ENCODE measurements around the gene CEP104.

The CEP104 gene

DNA sequence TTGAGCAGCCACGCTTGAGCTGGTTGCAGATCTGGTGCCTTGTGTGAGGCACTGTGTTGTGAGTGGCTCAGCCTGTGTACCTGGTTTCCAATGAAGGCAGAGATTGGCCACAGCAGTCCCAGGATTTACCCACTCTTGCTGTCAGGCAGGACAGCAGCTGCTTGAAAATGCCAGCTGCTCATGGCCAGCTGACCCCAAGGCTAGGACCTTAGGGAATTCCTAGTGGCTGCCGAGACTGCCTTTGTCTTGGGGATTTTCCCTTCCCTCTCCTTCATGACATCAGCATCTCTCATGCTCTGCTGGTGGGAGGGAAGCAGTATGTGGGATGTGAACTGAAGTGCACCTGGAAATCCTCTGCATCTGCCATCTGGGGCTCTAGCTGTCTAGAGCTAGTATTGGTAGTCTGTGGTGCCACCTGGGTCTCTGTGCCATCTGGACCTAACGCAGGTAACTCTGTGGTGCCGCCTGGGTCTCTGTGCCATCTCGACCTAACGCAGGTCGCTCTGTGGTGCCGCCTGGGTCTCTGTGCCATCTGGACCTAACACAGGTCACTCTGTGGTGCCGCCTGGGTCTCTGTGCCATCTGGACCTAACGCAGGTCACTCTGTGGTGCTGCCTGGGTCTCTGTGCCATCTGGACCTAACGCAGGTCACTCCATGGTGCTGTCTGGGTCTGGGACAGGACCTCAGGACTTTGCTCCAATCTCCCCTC is 56.9 kb downstream of the CEP104 start:
- DNase-seq (ENCODE audit: low read depth in 2 of 2) = no peak

DNA sequence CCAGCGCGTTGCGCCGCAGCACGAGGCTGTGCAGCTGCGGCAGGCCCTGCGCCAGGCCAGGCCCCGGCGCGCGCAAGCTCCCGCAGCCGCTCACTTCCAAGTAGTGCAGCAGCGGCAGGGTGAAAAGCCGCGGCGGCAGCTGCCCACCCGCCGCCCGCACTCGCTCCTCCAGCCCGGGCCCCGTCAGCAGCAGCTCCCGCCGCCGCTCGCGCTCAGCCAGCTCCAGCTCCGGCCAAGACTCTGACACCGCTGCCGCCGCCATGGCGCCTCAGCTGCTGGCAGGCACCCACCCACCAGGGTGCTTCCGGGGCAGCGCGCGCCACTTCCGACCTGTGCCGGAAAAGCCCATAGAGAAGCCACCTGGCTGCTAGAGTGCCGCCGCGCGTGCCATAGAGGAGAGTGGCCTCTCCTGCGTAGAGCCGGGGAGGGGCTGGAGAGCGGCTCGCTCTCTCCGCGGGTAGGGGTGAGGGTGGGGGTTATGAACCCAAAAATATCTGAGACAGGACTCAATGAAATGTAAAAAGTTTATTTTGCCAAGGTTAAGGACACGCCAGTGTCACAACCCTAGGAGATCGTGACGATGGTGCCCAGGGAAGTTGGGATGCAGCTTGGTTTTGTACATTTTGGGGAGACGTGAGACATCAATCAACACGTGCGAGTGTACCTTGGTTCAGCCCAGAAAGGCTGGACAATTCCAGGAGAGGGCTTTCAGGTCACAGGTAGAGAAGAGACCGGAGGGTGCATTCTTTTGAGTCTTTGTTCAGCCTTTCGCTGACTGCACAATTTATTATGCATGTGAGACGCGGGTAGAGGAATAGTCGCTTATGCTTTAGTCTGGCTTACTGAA is 60.6 kb downstream of the CEP104 start, which contains the start of gene LRRC47:
LRRC47 (minus strand) TSS at position 284 of the 847 bp plus-strand sequence; CDS start at position 262, 22 bp downstream.
- DNase-seq (ENCODE audit: low read depth in 2 of 2) = peak; percentile 90 to 91

DNA sequence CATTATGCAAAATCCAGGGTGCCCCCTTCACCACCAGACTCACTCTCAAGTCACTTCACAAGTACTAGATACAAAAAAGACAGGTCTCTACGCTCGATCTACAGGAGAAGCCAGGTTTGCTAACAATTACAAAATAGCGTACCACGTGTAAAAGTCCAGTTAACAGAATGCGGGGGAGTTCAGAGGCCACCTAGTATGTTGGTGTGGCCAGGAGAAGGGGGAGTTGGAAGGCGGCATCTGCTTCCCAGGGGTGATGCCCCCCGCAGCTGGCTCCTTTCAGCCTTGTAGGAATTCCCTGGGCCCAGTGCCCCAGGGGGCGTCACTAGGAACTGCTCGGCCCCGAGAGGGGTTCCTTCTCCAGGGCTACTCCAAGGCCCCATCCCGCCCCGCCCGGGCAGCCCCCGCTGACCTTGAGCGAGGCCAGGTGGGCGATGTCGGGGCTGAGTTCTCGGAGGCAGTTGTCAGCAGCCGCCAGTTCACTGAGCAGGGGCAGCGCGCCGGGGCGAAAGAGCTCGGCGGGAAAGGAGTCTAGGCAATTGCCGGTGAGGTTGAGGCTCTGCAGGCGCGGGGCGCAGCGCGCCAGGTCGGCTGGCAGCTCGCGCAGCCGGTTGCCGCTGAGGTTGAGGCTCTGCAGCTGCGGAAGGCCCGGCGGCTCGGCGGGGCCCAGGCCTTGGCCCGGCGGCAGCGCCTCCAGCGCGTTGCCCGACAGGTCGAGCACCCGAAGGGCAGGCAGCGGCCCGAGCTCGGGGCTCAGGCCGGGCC is 61.4 kb downstream of the CEP104 start:
- DNase-seq (ENCODE audit: low read depth in 2 of 2) = no peak

DNA sequence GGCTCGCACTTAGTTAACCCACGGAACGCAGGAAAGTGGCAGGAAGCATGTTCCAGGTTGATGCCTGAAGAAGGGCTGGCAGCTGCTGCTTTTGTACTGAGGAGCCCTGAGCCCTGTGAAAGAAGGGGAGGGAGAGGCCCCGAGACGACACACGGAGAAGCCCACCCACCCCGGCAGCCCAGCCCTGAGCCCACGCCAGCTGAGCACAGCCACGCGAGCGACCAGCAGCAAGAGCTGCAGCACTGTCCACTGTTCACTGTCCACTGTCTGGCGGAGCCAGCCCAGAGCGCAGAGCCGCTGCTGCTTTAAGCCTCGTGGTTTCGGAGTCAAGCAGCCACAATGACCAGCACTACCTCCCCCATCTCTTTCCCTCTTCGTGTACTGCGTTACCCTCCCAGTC is 66.1 kb downstream of the CEP104 start:
- no peak for DNase-seq (ENCODE audit: low read depth in 2 of 2)

DNA sequence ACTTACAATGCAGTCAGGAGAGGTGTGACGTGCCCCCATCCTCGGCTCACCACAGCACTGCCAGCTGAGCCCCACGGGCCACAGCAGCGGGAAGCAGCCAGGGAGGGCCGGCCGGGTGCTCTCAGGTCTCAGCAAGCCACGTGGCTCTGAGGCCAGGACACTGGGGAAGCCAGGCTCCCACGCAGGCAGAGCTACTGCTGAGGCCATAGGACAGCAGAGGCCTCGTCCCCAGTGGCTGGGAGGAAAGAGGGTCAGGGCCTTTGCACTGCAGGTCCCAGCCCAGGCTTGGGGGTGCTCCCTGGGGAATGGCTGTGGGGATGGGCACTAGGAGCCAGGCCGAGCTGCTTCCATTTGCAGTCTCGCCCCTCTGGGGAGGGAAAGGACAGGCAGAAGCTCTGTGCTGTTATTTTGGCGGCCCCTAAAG is 66.5 kb downstream of the CEP104 start:
- DNase-seq (ENCODE audit: low read depth in 2 of 2) = no peak

DNA sequence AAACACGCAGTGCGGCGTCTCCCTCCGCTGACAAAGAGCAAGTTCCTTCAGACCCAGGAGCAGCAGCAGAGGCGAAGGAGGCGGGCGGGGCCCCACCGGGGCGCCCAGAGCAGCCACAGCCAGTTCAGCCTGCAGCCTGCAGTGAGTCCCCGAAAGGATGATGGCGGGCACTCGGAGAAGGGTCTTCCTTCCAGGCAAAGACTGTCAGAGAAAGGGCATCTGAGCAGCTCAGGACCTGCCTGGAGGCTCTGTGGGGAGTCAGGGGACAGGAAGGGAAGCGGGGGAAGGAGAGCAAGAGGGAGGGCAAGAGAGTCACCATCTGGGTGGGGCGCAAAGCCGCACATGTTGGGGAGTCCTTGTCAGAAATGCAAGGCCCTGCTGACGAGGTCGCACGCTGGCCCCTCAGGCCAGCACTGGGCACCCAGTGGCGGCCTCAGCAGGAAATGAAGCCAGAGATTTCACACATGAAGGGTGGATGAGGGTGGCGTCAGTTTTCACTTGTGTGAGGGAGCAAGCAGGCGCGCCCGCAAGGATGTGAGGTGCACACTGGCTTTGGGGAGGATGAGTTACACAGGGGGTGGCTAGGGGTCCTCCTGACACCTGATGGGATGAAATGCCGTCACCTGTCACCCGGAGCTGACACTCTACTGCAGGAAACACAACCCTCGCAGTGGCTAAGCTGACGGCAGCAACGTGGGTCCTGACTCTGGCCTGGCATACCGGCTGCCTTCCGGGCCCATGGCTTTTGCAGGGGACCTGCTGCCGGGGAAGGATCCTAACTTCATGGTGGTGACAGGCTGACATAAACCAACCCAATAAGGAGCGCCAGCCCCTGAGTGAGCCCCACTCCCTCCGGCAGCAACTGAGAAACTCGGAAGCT is 67.3 kb downstream of the CEP104 start:
- DNase-seq (ENCODE audit: low read depth in 2 of 2) = no peak

DNA sequence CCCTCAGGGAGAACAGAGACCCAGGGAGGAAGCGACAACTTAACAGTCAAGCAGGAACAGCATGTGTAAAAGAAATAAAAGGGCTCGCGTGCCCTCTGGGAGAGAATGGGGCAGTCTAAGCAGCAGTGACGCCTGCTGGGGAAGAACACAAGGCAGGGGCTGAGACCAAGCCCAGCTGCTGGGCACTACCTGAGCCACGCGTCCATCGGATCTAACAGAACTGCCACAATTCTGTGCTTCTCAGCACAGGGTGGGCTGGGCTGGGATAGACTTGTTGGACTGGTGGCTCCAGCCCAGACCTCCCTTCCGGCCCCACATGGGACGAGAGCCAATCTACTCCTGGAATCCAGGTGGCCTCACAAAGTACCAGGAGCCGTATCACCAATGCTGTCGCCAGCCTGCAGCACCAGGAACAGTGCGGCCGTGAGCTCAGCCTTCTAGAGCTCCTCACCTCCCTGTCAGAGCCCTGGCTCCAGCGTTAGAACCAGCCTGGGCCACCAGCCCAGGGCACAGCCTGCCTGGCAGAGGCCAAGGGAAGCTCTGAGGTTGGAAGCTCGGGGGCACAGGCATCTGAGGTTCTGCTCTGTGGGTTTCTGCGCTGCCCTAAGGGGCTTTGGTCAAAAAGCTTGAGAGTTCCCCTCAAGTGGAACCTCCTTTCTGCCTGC is 68.1 kb downstream of the CEP104 start:
- no peak for DNase-seq (ENCODE audit: low read depth in 2 of 2)

DNA sequence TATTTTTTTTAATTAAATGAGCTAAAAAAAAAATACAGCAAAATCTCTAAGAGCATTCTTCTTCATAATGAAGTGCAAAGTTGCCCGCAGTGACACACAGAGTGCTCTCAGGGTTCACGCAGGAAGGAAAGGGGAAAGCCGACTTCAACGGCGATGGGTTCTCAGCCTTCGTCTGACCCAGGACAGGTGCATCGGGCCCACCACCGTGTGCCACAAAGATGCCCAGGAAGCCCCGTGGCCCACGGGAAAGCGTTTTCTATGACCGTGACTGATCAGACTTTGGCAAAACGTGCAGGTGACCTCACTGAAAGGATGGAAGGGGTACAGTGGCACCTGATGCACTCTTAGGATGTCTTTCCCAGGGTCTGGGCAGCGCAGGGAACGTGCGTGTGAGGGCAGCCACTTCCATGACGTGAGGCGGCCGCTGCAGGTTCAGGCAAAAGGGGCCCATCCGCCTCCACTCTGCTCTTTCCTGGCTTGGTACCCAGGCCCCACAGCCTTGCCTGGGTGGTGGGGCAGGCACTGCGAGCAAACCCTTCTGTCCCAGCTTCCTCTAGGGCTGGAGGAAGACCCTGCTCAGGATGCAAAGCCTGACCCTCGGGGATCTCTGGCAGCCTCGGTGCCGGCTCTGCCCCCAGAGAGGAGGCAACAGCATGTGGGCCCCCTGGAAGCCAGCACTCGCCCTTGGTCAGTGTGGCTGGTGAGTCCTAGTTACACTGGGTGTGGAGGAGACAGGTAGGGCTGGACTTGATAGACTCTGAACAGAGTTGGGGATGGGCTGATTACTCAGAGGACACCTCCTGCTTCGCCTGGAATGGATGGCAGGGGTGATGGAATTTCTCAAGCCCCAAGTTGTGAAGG is 69.0 kb downstream of the CEP104 start:
- no peak for DNase-seq (ENCODE audit: low read depth in 2 of 2)

DNA sequence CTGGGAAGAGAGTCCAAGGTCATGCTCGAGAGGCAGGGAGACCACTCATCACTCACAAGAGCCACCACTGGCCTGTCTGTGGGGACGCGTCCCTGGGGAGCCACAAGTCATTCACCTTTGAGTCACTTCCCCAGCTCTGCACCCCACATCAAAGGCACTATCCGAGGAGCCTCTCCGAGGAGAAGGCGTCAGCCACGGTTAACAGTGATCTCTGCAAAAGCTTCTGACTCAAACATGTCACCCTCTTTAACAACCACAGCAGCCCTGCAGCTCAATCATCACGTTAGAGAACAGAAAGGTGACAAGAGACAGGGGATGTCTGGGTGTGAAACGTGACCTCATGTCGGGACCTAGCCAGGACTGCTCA is 69.7 kb downstream of the CEP104 start:
- DNase-seq (ENCODE audit: low read depth in 2 of 2) = peak in 1 of 2 donors; percentile 70

DNA sequence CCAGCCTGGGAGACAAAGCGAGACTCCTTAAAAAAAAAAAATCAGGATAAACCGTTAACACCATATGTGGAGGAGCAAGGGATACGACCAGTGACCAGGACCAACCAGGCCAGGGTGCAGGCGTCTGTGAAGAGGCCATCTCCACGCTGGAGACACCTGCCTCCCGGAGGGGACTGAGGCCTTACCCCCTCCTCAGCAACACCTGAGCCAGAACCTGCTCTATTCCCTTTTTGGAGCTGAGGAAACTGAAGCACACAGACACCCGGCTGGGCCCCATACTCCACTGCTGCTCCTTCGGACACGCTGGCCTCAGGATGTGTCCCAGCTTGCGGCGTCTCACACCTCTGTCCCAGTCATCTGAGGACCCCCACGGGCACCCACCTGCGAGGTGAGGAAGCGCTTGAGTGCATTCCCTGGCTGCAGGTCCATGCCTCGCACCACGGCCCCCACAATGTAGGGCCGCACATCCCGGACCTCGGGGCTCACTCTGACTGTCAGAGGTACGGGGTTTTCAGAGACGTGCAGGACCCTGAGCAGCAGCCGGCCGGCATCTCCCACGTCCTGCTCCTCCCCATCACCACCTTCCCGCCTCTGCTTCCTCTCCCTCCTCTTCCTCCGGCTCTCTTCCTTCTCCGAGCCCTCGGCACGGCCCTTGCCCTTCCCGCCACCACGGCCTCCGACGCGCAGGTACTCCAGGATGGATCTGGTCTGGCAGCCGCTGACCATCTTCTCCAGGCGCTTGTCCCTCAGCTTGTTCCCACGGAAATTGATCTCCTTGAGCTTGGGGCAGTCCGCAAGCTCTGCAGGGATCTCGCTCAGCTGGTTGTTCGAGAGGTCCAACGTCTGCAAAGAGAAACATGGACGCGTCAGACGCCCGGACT is 70.3 kb downstream of the CEP104 start:
- DNase-seq (ENCODE audit: low read depth in 2 of 2) = no peak

DNA sequence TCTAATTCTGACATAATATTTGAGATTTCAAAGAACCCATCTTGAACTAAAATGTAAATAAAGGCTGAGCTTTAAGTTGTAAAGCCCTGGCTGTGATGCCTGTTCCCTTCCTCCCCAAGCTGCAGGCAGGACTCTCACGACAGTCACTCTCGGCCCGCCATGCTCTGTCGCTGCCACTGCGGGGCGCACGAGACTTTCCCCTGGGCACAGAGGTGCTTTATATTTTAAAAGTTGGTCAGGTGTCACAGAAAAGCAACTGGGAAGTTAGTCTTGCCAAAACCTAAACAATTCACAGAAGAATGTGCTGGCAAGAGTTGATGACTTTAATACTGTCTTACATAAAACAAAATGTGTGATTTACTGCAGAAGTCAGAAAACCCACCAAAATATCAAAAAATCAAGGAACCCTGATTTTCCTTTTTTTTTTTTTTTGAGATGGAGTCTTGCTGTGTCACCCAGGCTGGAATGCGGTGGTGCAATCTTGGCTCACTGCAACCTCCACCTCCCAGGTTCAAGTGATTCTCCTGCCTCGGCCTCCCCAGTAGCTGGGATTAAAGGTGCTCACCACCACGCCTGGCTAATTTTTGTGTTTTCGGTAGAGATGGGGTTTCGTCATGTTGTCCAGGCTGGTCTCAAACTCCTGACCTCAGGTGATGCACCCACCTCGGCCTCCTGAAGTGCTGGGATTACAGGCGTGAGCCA is 71.4 kb downstream of the CEP104 start:
- DNase-seq (ENCODE audit: low read depth in 2 of 2) = no peak

DNA sequence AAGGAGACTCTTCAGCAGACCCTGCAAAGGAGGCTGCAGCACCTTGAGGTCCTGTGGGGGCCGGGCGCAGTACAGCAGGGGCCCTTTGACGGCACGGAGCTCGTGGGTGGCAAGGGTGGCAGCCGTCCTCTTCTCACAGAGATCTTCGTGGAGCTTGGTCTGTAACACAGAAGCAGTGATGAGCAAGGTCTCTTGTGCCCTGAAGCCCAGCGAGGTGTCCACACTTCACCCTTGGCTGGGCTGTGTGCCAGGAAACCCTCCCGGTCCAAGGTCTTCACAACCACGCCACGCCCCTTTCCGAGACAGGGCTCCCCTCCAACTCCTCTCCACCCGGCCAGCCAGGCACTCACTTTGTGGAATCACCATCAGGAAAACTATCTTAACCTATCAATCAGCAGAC is 72.0 kb downstream of the CEP104 start:
- DNase-seq (ENCODE audit: low read depth in 2 of 2) = no peak

DNA sequence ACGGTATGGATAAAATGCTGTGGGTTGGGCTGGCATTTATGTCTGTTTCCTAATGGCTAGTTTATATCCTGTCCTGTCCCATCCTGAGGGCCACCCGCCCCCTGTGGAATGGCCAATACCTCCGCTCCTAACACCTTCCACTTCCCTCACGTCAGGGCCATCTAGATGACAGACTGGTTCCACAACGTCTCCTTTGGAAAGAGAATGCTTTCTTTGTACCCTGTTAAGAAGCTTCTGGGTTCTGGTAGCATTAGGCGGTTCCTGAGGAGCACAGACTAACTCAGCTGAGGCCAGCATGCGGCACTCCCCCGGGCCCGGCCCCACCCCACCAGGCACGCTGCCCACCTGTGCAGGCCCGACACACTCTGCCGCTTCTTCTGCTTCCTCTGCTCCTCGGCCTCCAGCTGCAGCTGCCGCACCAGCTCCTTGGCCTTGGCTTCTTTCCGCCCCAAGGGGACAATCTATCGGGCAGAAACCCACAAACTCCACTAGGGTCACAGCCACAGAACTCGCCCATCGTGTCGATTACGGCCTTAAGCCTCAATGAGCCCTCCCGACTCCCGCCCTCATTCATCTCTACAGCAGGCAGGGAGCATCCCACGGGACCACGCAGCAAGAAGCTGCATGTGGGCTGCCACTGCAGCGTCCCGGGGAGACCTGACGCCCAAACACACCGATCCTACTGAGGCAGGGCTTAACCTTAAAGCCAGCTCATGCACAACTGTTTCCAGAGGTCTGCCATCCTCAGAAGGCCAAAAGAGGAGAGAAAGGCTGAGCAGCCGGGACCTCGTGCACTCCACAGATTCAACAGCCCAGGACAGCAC is 73.1 kb downstream of the CEP104 start:
- no peak for DNase-seq (ENCODE audit: low read depth in 2 of 2)

DNA sequence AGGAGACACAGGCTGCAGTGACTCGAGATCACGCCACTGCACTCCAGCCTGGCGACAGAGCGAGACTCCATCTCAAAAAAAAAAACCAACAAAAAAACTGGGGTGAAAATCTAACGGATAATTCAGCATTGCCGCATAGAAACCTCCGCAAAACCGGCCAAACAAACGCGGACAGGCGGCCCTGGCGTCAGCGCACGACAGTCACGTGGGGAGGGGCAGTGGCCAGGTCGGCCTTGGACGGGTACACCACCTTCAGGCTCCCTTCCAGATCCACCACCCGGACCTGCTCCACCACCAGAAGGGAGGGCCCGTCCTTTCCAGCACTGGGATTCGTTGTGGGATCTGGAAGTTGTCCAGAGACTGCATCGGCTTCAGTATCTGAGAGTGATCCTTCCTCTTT is 76.1 kb downstream of the CEP104 start:
- no peak for DNase-seq (ENCODE audit: low read depth in 2 of 2)

DNA sequence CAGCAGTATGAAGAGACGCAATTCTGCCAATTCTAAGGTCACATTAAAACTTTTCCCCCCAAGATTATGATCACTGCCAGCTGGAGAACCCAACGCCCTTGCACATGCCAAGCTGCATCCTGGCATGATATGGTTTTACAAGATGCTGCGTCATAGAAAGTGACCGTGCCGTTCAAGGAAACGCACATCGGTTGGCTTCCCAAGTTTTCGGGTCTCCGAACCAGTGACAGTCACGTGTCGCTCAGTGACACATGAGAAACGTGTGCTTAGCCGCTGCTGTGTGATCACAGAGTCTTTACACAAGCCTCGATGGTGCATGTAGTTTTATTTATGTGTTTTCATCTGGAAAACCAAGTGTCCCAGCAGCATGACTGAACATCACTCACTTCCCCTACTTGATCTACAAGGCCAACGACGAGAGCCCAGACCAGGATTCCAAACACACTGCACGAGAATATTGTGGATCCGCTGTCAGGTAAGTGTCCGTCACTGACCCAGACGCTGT is 77.0 kb downstream of the CEP104 start:
- DNase-seq (ENCODE audit: low read depth in 2 of 2) = no peak

DNA sequence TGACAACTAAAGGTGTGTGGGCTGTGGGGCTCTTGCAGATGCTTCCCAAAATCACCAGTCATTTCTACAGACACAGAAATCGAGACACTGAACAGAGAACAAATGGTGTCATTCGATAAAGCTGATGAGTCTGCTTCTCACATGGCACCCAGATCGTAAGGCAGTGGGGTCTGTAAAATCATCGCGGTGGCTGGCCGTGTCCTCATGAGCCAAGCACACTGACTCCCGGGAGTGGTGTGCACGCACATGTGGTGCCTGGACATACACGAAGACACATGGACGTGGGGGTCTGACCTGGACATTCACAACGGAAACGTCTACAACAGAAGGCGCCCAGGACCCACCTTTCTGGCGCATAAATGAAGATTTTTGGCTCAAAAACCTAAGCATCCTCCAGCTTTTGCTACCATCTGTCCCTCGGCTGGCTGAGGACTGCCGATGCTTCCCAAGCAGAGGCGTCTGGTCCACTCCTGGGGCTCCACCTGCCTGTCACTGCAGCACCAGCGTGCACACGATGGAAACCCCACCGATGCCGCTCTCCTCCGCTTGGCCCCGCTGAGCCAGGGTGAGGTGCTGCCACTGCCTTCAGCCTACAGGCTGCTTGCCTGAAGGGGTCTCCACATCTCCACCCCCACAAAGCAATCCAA is 77.6 kb downstream of the CEP104 start:
- DNase-seq (ENCODE audit: low read depth in 2 of 2) = no peak

All from stimulated activated CD8-positive, alpha-beta memory T cell treated with anti-CD3 and anti-CD28 coated beads, Interleukin-15, amount 100 ng/mL, for 48 hours (primary cell).